H1 (cell line): ENCODE data around the gene STAC. TPM values are rescaled to one million over a fixed set of nuclear protein-coding genes. Genes with fewer than 3 reads are reported as not detected.

Source experiments
- BCL11A ChIP-seq, 2 experiments: IDR thresholded peaks; one replicate each; pipeline ENCODE4 v1.6.1; 2011; ENCODE audit warnings: low read depth in 2 of 2, low read length in 2 of 2, mild to moderate bottlenecking in 2 of 2
- CHD7 ChIP-seq: fragments of 300-600 bp; sonication (generic); IDR thresholded peaks from 2 replicates; pipeline ENCODE4 v1.7.1; 2012; ENCODE audit warnings: low read length, moderate library complexity, mild to moderate bottlenecking, inconsistent platforms; ENCODE audit not compliant: insufficient replicate concordance
- EP300 ChIP-seq, 2 experiments: IDR thresholded peaks; 1 replicate in 1 of 2; 2 replicates in 1 of 2; pipeline ENCODE4 v1.6.1; 2011 to 2012; ENCODE audit warnings: low read depth in 2 of 2, low read length in 2 of 2, mild to moderate bottlenecking in 2 of 2, borderline replicate concordance in 1 of 2, inconsistent platforms in 1 of 2, moderate library complexity in 1 of 2
- GABPA ChIP-seq: IDR thresholded peaks from 2 replicates; pipeline ENCODE4 v1.6.1; 2011; ENCODE audit warnings: mild to moderate bottlenecking, low read length, moderate library complexity, borderline replicate concordance; ENCODE audit not compliant: insufficient read depth
- KDM5A ChIP-seq: fragments of 200-600 bp; IDR thresholded peaks from 2 replicates; pipeline ENCODE4 v1.7.1; 2012; ENCODE audit warnings: mild to moderate bottlenecking, low read length, inconsistent platforms, mixed read lengths
- NRF1 ChIP-seq: IDR thresholded peaks from 2 replicates; pipeline ENCODE4 v1.6.1; 2011; ENCODE audit warnings: mild to moderate bottlenecking, low read depth, low read length, improper control_type of control experiment
- PHF8 ChIP-seq: fragments of 200-600 bp; sonication (generic); conservative IDR thresholded peaks from 2 replicates; pipeline ENCODE4 v1.7.1; 2012; ENCODE audit warnings: low read depth, mild to moderate bottlenecking, inconsistent platforms, low read length, moderate library complexity
- SAP30 ChIP-seq: fragments of 300-600 bp; sonication (generic); IDR thresholded peaks from 2 replicates; pipeline ENCODE4 v1.7.1; 2012; ENCODE audit warnings: low read length, moderate library complexity, mild to moderate bottlenecking, inconsistent platforms; ENCODE audit not compliant: insufficient read depth, insufficient replicate concordance
- SP1 ChIP-seq: IDR thresholded peaks from 2 replicates; pipeline ENCODE4 v1.6.1; 2011; ENCODE audit warnings: low read depth, low read length
- TCF12 ChIP-seq: IDR thresholded peaks from 2 replicates; pipeline ENCODE4 v1.6.1; 2011; ENCODE audit warnings: low read depth, mild to moderate bottlenecking, low read length
- polyA plus RNA-seq, 7 experiments: library from polyadenylated mRNA; depleted of rRNA in 3 of 7; stranded (reverse) in 5 of 7; unstranded in 2 of 7; fragments of >200 nt in 5 of 7; fragments of 200-250 nt in 2 of 7; gene quantifications; 1 replicate in 5 of 7; 2 replicates in 1 of 7; 4 replicates in 1 of 7; pipeline versions ENCODE4 v1.2.1 to v1.2.3, GENCODE V29; 2011 to 2013; ENCODE audit warnings: missing spikeins in 2 of 7, mixed read lengths in 2 of 7
- total RNA-seq: library from RNA; stranded (reverse); fragmentation: NEBNext Ultra II Directional; extraction: Animal tissue kit (Norgen Biotek cat#: 25700); gene quantifications from 2 replicates; pipeline ENCODE4 v1.2.1, GENCODE V29; 2021

Gene STAC
- total and polyA plus RNA-seq, 2 of the 8 experiments (the other 6 are each of a cell fraction or from before 2014, with no cell fraction given): 8.0 to 18.1 TPM

GRCh38 chr3:36446276-36446675 lies 66.0 kb downstream of the STAC start (continued):
- TF ChIP-seq CHD7 (no peak), SP1 (no peak), GABPA (no peak), PHF8 (no peak), SAP30 (no peak), KDM5A (no peak), TCF12 (no peak), BCL11A (IDR thresholded peaks at IDR 0.05; ENCODE audit: low read depth in 2 of 2, low read length in 2 of 2) (no peak), NRF1 (no peak), EP300 (IDR thresholded peaks at IDR 0.05; ENCODE audit: borderline replicate concordance in 1 of 2, low read depth in 2 of 2, low read length in 2 of 2) (no peak)
